Left renal pelvis (tissue), 4 donors: ENCODE data around the gene AANAT. TPM values are rescaled to one million over a fixed set of nuclear protein-coding genes. Genes with fewer than 3 reads are reported as not detected.
"Not testable (repeated sequence)": the region's sequence is repeated elsewhere in the genome, so short reads cannot be mapped to it uniquely, and the experiment has no call there.

Experiments used
- DNase-seq, 4 donors: peaks; one replicate each; pipeline ENCODE4 v3.0.0-alpha.2; 2013; ENCODE audit warnings: low read depth in 4 of 4, low spot score in 3 of 4
- polyA plus RNA-seq, 4 donors: library from polyadenylated mRNA; unstranded; fragments of 120-200 nt; gene quantifications; one replicate each; pipeline ENCODE4 v1.2.1, GENCODE V29; 2013; ENCODE audit not compliant: insufficient read length in 4 of 4

The AANAT gene
- polyA plus RNA-seq, 4 donors = 0.21 to 0.23 (median 0.22) TPM; not detected in 1

DNA sequence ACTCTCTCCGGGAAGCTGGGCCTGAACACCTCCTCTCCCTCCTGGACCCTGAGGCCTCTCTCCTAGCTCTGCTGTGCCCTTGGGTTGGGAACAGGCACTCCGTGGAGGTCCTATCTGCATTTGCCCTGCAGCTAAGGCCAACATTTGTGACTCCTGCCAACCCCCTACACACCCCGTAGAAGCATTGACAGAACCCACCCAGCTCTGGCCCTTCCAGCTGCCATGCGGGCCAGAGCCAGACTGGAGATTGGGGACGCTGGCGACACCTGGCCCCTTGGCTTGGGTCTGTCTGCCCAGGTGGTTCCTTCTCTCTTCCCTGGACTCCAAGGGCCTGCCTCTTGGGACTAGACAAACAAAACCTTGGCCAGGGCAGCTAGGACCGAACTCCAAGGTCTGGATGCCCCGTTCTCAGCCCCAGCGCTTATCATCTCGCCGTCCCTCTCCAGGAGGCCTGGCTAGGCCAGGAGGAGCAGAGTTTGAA lies 34.5 kb downstream of the AANAT start:
- DNase-seq = no peak

DNA sequence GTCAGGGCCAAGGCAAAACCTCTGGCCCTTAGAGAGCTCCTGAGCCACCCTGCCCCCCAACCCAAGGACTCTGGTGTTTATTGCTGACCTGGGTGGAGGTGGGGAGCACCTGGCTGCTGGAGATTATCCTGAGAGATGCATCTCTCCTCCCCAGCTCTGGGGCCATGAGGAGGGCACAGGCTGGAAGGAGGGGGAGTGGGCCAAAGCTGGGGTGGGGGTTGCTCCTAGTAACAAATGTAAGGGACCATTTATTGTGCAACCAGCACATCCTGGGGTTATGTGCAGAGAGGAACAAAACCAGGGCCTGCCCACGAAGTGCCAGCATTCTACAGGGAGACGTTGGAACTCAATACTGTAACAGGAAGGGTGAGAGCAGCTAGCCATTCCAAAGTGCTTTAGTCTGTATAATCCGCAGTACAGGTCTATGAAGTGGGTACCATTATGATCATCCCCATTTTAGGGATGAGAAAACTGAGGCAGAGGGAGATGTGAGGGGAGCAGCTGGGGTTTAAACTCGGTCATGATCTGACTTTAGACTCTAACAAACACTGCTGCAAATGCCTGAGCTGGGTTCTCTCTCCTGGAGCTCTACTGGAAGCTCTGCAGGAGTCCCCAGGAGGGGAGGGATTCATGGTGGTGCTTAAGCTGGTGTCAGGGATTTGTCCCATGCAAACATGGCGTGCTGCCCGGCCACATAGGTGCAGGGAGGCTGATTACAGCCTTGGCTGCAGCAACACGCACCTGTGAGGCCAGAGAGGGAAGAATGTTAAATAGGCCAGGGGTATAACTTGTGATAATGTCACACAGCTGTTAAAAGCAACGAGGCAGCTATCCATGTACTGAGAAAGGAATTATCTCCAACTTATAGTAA lies 35.2 kb downstream of the AANAT start:
- DNase-seq = no peak

DNA sequence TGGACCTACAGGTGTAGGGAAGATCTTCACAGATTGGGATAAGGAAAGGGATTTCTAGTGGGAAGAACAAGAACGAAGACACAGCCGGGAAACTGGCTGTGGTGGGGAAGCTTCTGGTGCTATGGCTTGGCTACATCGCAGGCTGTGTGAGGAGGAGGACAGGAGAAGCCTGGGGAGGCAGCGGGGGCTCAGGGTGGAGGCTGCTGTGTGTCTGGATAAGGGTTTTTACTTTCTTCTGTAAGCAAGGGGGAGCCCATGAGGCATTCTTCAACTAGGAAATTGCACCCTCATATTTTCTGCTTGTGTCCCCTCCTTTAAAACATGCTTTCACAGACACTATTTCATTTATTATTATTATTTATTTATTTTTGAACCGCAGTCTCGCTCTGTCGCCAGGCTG lies 36.7 kb downstream of the AANAT start:
- DNase-seq = no peak

DNA sequence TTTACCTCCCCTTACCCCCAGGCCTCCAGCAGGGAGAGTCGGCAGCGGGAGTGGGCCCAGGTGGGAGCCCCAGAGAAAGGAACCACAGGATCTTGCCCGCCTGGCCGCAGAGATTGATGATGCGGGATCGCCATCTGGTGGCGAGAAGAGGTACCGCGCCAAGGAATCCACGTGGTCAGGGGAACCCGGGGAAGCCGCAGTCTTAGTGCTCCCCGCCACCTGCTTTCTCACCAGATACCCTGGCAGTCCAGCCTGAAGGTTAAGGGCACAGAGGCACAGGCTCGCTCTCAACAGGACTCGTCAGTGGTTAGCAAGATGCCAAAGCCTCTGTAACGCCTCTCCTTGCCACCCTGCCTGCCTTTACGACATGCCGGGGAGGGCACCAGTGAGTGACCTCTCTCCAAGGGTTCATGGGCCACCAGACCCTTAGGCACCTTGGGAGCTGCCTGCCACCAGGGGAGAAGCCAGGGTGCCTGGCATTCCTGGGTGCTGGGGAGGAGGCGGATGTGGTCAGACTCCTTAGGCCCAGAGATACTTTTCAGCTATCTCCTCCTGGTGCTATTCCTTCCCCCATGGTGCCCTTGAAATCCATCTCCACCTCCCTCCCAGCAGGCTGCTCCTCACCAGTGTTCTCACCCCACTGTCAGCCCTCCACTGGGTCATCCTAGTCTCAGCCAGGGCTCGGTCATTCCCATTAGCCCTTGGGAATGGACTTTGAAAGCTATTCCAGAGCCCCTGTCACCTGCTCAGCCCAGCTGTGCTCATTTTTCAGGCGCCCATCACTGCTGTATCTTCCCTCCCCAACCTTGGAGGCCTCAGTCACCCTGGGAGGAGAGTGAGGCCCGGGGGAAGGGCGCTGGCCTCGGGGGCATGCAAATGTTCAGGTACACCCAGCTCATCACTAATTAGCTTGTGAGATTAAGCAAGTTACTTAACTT lies 39.3 kb downstream of the AANAT start:
- no peak for DNase-seq

DNA sequence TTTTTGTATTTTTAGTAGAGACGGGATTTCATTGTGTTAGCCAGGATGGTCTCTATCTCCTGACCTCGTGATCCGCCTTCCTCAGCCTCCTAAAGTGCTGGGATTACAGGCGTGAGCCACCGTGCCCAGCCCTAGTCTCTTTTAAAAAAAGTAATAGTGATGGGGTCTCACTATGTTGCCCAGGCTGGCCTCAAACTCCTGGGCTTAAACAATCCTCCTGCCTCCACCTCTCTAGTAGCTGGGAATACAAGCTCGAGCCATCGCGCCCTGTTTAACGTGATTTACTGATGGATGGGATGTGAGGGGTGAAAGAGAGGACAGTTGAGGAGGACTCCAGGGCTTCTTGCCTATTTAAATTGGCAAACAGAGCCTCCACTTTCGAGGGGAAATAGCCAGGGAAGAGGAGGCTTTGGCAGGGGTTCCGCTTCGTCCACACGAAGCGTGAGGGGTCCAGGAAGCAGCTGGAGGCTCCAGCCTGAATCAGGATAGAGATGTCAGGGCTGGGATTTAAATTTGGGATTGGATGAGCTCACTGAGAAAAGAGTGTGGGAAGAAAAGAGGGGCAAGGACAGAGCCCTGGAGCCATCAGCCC lies 41.2 kb downstream of the AANAT start:
- DNase-seq = not testable (repeated sequence)

DNA sequence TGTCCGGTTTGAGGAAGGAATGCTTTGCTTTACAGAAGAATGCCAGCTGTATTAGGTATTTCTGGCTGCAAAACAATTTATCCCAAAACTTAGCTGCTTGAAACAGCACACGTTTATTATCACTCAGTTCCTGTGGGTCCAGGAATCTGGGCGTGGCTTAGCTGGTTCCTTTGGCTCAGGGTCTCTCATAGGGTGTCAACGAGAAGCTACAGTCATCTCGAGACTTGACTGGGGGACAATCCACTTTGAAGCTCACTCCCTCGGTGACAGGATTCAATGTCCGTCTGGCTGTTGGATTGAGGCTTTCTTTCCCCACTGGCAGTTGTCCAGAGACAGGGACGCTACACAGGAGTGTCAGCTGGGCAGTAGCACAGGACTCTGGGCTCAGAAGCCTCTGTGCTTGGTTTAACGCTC lies 43.4 kb downstream of the AANAT start:
- DNase-seq = no peak

DNA sequence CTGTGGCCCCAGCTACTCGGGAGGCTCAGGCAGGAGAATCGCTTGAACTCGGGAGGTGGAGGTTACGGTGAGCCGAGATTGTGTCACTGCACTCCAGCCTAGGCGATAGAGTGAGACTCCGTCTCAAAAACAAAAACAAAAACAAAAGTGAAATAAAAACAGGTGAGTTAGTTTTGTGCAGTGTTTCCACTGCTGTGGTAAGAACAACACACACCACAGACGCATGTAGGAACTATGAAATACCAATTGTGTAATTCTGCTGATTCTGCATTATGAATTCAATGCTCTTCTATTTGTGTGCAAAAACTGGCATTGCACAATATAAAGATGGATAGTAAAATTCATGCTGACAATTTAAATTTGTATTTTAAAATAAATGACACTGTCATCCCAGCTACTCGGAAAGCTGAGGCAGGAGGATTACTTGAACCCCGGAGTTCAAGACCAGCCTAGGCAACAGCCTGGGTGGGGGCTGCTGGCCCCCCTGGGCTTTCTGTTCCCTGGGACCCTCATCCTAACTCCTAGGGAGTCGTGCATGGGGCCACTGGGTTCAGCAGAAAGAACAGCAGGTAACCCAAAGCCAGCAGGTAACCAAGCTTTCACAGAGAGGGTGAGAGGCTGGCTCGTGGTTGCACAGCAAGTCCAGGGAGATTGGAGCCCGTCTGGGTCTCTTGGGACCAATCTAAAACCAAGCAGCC lies 44.4 kb downstream of the AANAT start:
- DNase-seq = no peak

DNA sequence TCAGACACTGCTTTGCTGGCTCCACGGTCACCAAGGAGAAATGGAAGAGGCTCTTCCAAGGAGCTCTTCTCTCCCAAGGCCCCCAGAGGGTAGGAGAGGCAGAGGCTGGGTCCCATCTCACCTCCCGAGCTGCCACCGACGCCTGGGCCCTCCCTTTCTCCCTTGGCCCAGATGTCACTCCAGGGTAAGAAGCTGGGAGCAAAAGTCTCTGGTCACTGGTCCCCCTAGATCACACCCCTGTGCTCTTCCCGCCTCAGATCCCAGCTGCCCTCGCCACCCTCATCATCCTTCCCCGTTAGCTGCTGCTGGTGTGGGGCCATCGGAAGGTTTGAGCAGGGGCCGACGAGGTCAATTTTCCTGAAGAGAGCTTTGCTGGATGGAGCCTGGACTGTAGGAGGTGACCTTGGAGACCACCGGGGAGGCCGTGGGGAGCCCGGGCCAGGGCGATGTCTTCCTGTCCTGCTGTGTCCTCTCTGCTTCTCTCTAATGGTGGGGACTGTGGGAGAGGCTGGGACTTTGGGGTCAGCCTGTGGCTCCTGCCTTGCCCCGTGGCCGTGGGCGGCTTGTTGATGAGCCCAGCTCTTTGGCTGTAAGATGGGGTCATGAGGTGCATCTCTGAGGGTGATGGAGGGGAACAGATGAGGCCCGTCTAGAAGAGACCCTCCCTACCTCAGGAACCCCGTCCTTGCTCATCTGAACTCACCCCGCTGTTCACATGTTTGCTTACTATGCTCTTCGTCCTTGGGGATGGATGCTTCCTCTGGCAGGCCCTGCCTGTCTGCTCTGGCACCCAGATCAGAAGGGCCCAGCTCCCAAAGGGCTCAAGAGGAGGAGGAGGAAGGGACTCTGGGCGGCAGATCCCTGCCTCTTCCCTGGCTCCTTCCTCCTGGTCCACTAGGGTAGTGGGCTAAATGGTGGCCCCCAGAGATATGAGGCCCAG lies 45.2 kb downstream of the AANAT start:
- DNase-seq = no peak

DNA sequence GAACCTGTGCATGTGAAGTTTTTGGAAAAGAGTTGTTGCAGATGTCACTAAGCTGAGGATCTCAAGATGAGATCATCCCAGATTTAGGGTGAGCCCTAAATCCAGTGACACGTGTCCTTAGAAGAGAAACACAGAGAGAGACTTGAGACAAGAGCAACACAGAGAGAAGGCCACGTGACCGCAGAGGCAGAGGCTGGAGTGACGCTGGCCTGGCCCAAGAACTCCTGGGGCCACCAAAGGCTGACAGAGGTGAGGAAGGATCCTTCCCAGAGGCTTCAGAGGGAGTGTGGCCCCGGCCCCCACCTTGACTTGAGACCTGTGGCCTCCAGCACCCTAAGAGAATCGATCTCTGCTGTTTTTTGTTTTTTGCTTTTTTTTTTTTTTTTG lies 45.9 kb downstream of the AANAT start:
- no peak for DNase-seq

DNA sequence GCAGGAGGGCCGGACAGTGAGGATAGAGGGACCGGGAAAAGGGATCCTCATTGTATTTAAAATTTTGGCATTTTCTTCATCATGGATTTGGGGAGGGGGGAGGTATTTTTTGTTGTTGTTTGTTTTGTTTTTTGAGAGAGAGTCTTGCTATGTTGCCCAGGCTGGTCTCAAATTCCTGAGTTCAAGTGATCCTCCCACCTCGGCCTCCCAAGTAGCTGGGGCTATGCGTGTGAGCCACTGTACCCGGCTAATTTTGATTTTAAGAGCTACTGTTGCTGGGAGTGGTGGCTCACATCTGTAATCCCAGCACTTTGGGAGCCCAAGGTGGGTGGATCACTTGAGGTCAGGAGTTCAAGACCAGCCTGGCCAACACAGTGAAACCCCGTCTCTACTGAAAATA lies 47.0 kb downstream of the AANAT start:
- not testable (repeated sequence) for DNase-seq

DNA sequence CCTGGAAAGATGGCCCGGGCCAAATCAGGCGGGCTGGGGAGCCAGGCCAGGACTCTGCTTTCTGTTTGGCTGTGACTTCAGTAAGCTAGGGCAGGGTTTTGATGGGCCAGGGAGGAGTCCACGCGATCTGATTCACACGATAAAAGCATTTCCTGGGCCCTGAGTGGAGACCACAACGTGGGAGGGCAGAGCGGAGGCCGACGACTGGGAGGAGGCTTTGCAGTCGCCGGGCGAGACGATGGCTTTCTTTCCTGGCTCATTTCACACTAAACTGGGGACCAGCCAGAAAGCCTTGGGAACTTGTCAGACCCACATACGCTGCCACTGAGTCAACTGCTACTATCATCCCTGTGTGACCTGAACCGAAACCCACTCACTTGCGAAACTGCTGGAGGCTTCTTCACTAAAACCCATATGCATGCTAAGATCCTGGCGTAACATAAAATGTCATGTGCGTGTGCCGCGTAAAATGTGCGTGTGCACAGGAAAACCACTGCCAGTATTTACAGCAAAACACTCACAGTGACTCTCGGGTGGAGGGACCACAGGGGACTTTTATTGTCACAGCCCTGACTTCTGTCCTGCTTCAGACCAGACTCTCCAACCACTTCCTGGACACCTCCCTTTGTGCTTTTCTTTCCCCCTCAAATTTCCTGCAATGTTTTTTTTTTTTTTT lies 48.0 kb downstream of the AANAT start:
- DNase-seq = no peak

DNA sequence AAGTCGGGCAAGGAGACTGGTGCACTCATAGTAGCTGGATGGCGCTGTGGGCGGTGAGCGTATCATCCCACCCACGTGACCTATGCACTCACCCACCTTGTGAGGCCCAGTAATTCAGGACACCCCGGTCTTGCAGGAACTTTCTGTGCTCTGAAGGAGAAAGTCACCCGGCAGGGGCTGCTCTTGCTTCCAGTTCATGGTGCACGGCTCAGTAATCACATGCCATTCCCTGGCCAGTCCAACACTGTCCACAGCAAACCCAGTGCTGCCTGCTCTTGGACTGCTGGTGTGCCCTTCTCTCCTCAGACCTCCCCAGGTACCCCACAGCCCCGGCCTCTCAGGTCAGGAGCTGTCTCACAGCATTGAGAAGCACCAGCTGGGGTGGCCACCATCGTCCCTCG lies 50.2 kb downstream of the AANAT start:
- no peak for DNase-seq

DNA sequence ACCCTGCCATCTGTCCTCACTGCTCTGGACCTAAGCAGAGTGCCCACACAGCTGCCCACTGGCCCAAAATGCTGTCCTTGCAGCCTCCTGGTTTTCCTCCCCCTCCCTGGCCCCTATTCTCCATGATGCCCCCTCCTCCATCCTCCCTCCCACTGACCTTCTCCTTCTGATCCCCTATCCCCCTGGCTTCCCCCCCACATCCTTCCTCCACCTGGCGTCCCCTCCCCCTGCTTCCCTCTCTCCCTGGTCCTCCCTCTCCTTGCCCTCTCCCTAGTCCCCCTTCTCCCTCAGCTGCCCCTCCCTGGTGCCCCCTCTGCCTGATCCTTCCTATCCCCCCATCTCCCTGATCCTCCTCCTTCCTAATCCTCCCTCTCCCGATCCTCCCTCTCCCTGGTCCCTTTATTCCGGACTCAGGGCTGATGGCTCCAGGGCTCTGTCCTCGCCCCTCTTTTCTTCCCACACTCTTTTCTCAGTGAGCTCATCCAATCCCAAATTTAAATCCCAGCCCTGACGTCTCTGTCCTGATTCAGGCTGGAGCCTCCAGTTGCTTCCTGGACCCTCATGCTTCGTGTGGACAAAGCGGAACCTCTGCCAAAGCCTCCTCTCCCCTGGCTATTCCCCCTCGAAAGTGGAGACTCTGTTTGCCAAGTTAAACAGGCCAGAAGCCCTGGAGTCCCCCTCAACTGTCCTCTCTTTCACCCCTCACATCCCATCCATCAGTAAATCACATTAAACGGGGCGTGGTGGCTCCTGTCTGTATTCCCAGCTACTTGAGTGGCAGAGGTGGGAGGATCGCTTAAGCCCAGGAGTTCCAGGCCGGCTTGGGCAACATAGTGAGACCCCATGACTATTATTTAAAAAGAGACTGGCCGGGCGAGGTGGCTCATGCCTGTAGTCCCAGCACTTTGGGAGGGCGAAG lies 51.9 kb downstream of the AANAT start:
- no peak for DNase-seq

Other genes with a start within 250 kb of the AANAT start
- 10 to 100 TPM; 12.4 to 30.1 (median 28.0) TPM for gene RNF157, start 227.1 kb upstream of the AANAT start, polyA plus RNA-seq
- gene UBALD2, start 202.3 kb upstream of the AANAT start, polyA plus RNA-seq = 10 to 100 TPM; 28.8 to 52.2 (median 30.1) TPM
- gene QRICH2, start 159.3 kb upstream of the AANAT start, polyA plus RNA-seq = 10 to 100 TPM in 1 of 4 donors, 1 to 10 TPM in 3; 4.0 to 11.8 (median 4.9) TPM
- 10 to 100 TPM; 66.8 to 92.6 (median 80.1) TPM for gene PRPSAP1, start 113.7 kb upstream of the AANAT start, polyA plus RNA-seq
- 1 to 10 TPM; 2.1 to 2.7 (median 2.2) TPM for gene SPHK1, start 83.0 kb upstream of the AANAT start, polyA plus RNA-seq
- gene UBE2O, start 14.5 kb upstream of the AANAT start, polyA plus RNA-seq = 10 to 100 TPM; 21.9 to 28.7 (median 25.6) TPM
- gene RHBDF2, start 33.8 kb downstream of the AANAT start, polyA plus RNA-seq = 1 to 10 TPM; 4.6 to 8.9 (median 6.2) TPM
- gene CYGB, start 70.1 kb downstream of the AANAT start, polyA plus RNA-seq = 10 to 100 TPM; 11.0 to 19.0 (median 15.6) TPM
- gene PRCD, start 72.4 kb downstream of the AANAT start, polyA plus RNA-seq = 1 to 10 TPM; 3.0 to 4.5 (median 3.3) TPM
- 10 to 100 TPM in 3 of 4 donors, under 1 TPM in 1; 0.55 to 12.3 (median 11.3) TPM for gene ST6GALNAC2, start 118.3 kb downstream of the AANAT start, polyA plus RNA-seq
- gene ST6GALNAC1, start 176.2 kb downstream of the AANAT start, polyA plus RNA-seq = under 1 TPM; 0.17 to 0.61 (median 0.40) TPM
- gene MXRA7, start 243.4 kb downstream of the AANAT start, polyA plus RNA-seq = 100 to 1,000 TPM in 3 of 4 donors, 10 to 100 TPM in 1; 93.8 to 121 (median 112) TPM